Left lung (tissue), 10 donors: ENCODE results near the gene AFF1. TPM values are rescaled to one million over a fixed set of nuclear protein-coding genes. Genes with fewer than 3 reads are reported as not detected.
"Not testable (repeated sequence)": the region's sequence is repeated elsewhere in the genome, so short reads cannot be mapped to it uniquely, and the experiment has no call there.

ENCODE experiments used
- ATAC-seq: fragments of 200-7000 bp; cut with Tn5 transposase; one replicate; pipeline ENCODE4 v1.9.1; 2020; ENCODE audit warnings: moderate library complexity
- DNase-seq, 4 donors: peaks; one replicate each; pipeline ENCODE4 v3.0.0-alpha.2; 2013 to 2020
- H3K27ac ChIP-seq, 2 donors: fragments of 200-600 bp; sonication (generic) in 1 of 2; one replicate each; pipeline versions ENCODE4 v1.5.0 to v1.8.0; 2020 to 2021
- H3K27me3 ChIP-seq, 2 donors: fragments of 200-600 bp; sonication (generic) in 1 of 2; one replicate each; pipeline versions ENCODE4 v1.5.0 to v1.8.0; 2020 to 2021
- H3K36me3 ChIP-seq, 2 donors: fragments of 200-600 bp; sonication (generic) in 1 of 2; one replicate each; pipeline versions ENCODE4 v1.5.0 to v1.8.0; 2020 to 2021
- H3K4me1 ChIP-seq, 2 donors: fragments of 200-600 bp; one replicate each; pipeline ENCODE4 v1.8.0; 2021
- H3K4me3 ChIP-seq, 2 donors: fragments of 200-600 bp; sonication (generic) in 1 of 2; one replicate each; pipeline versions ENCODE4 v1.5.0 to v1.8.0; 2020 to 2021; ENCODE audit warnings: mild to moderate bottlenecking in 1 of 2
- H3K9me3 ChIP-seq, 2 donors: fragments of 200-600 bp; sonication (generic) in 1 of 2; one replicate each; pipeline versions ENCODE4 v1.5.0 to v1.8.0; 2020 to 2021
- CTCF ChIP-seq, 2 donors: fragments of 200-600 bp; sonication (generic) in 1 of 2; IDR thresholded peaks; one replicate each; pipeline versions ENCODE4 v1.5.0 to v1.8.0; 2021; ENCODE audit warnings: antibody characterized with exemption in 2 of 2
- intact Hi-C, 2 donors: fragments of 100-400 bp; cut with DNase I; formaldehyde crosslinking; loops; one replicate each; pipeline versions ENCODE4 v1.11.2 to v1.14.2; 2022
- polyA plus RNA-seq, 6 donors: library from polyadenylated mRNA; unstranded; fragments of 120-200 nt; gene quantifications; one replicate each; pipeline ENCODE4 v1.2.1, GENCODE V29; 2013; ENCODE audit not compliant: insufficient read length in 6 of 6
- total RNA-seq, 2 donors: library from RNA; stranded (reverse); fragmentation: NEBNext Ultra II Directional; extraction: Animal tissue kit (Norgen Biotek cat#: 25700); gene quantifications; one replicate each; pipeline ENCODE4 v1.2.1, GENCODE V29; 2021
- donor health status: DM: no; HTN: yes; CAD: no.
- donor health status: DM: no; HTN: no; CAD: no.

Gene AFF1
- total and polyA plus RNA-seq, 8 donors = 40.8 to 86.0 (median 48.1) TPM

GRCh38 chr4:87035881-87036509 is 101.2 kb downstream of the AFF1 start:
- H3K27ac ChIP-seq = no peak overlapping the region
- ATAC-seq (no peak), DNase-seq (no peak)
- H3K36me3 ChIP-seq = no peaks in the 10 kb centered on the region
- peaks cover 40 to 90% of the 10 kb centered on the region in 2 donors for H3K4me1 ChIP-seq
- H3K9me3 ChIP-seq = no peaks in the 10 kb centered on the region
- H3K27me3 ChIP-seq = no peaks in the 10 kb centered on the region
- TF ChIP-seq CTCF (IDR thresholded peaks at IDR 0.05) = no peak
- no peak overlapping the region for H3K4me3 ChIP-seq
- intact Hi-C loops = no loop called here

GRCh38 chr4:87036713-87037112 is 101.9 kb downstream of the AFF1 start:
- H3K4me1 ChIP-seq = peaks cover 32 to 89% of the 10 kb centered on the region in 2 donors
- no peaks in the 10 kb centered on the region for H3K36me3 ChIP-seq
- no peaks in the 10 kb centered on the region for H3K27me3 ChIP-seq
- no peaks in the 10 kb centered on the region for H3K9me3 ChIP-seq
- no peak for TF ChIP-seq CTCF (IDR thresholded peaks at IDR 0.05)
- peak overlapping the region in 1 of 2 donors; percentile 16 for H3K27ac ChIP-seq
- ATAC-seq (peak; percentile 59), DNase-seq (no peak)
- intact Hi-C loops = no loop called here
- no peak overlapping the region for H3K4me3 ChIP-seq

- intact Hi-C loops, H3K27me3 ChIP-seq: not testable (repeated sequence)
- peak overlapping the region in 1 of 2 donors; percentile 16 for H3K27ac ChIP-seq
These were observed 102.4 kb downstream of the AFF1 start for GRCh38 chr4:87037171-87037570.

GRCh38 chr4:87037671-87038334 is 103.0 kb downstream of the AFF1 start:
- H3K4me3 ChIP-seq = no peak overlapping the region
- H3K27me3 ChIP-seq = no peaks in the 10 kb centered on the region
- H3K4me1 ChIP-seq = peaks cover 28 to 82% of the 10 kb centered on the region in 2 donors
- ATAC-seq (no peak), DNase-seq (no peak)
- H3K27ac ChIP-seq = peak overlapping the region in 1 of 2 donors; percentile 54
- intact Hi-C loops = no loop called here
- no peak for TF ChIP-seq CTCF (IDR thresholded peaks at IDR 0.05)
- no peaks in the 10 kb centered on the region for H3K36me3 ChIP-seq
- no peaks in the 10 kb centered on the region for H3K9me3 ChIP-seq

More at GRCh38 chr4:87037171-87037570, 102.4 kb downstream of the AFF1 start:
- H3K9me3 ChIP-seq, H3K36me3 ChIP-seq, H3K4me3 ChIP-seq, ATAC-seq, DNase-seq: not testable (repeated sequence)
- H3K4me1 ChIP-seq = peaks cover 28 to 87% of the 10 kb centered on the region in 2 donors

- Histone ChIP-seq H3K4me1 (peaks cover 30 to 82% of the 10 kb centered on the region in 2 donors), H3K36me3 (no peaks in the 10 kb centered on the region), H3K27me3 (no peaks in the 10 kb centered on the region), H3K27ac (peak overlapping the region; percentile 51 to 54), H3K9me3 (no peaks in the 10 kb centered on the region), H3K4me3 (no peak overlapping the region)
- TF ChIP-seq CTCF (IDR thresholded peaks at IDR 0.05) = no peak
- intact Hi-C loops = no loop called here
- peak in 2 of 4 donors; percentile 54 to 74 for DNase-seq
- peak; percentile 76 for ATAC-seq
These were observed 104.2 kb downstream of the AFF1 start for GRCh38 chr4:87038837-87039615.
